Ovary (tissue), 9 donors: ENCODE measurements around the gene VSIG10L. TPM values are rescaled to one million over a fixed set of nuclear protein-coding genes. Genes with fewer than 3 reads are reported as not detected.

Experiments
- DNase-seq, 5 donors: peaks; one replicate each; pipeline ENCODE4 v3.0.0-alpha.2; 2019 to 2020
- H3K27ac ChIP-seq, 2 donors: fragments of 200-600 bp; one replicate each; pipeline versions ENCODE4 v1.5.1 to v1.8.0; 2019 to 2022
- H3K27me3 ChIP-seq: fragments of 200-600 bp; one replicate; pipeline ENCODE4 v1.8.0; 2022
- H3K36me3 ChIP-seq: fragments of 200-600 bp; sonication (generic); one replicate; pipeline ENCODE4 v1.5.1; 2019
- H3K4me1 ChIP-seq: one replicate; pipeline ENCODE4 v1.8.1; 2013; ENCODE audit warnings: mild to moderate bottlenecking, moderate library complexity; ENCODE audit not compliant: insufficient read depth
- H3K4me3 ChIP-seq: fragments of 200-600 bp; sonication (generic); one replicate; pipeline ENCODE4 v1.5.1; 2017
- H3K9me3 ChIP-seq, 2 donors: fragments of 200-600 bp in 1 of 2; sonication (generic) in 1 of 2; one replicate each; pipeline versions ENCODE4 v1.5.1 to v1.8.1; 2013 to 2019; ENCODE audit warnings: mild to moderate bottlenecking in 1 of 2, moderate library complexity in 1 of 2
- EP300 ChIP-seq: sonication (generic); formaldehyde crosslinking; IDR thresholded peaks from one replicate; pipeline ENCODE4 v1.6.1; 2017; ENCODE audit warnings: antibody characterized with exemption
- POLR2A ChIP-seq: fragments of 450-650 bp; IDR thresholded peaks from one replicate; pipeline ENCODE4 v1.6.1; 2017; ENCODE audit warnings: antibody characterized with exemption, mild to moderate bottlenecking, moderate library complexity
- WGBS, 3 donors: extraction: QIAGEN DNeasy Blood & Tissue Kit in 1 of 3; methylation state at CpG; one replicate each; pipeline versions ENCODE4 v1.1.5 to v1.1.7; 2013 to 2017; 5-methylcytosine and 5-hydroxymethylcytosine counted together
- intact Hi-C, 4 donors: fragments of 100-400 bp; cut with DNase I; formaldehyde crosslinking; loops; one replicate each; pipeline versions ENCODE4 v1.11.0 to v1.15.1; 2022 to 2023
- polyA plus RNA-seq, 2 donors: library from polyadenylated mRNA; stranded (reverse); fragments of 200-250 nt in 1 of 2; fragments of 350-450 nt in 1 of 2; fragmentation: Illumina TruSeq in 1 of 2; extraction: RNeasy Lipid Tissue Mini Kit (QIAGEN cat#74804) in 1 of 2; gene quantifications; one replicate each; pipeline ENCODE4 v1.2.3, GENCODE V29; 2013 to 2014
- total RNA-seq, 7 donors: library from RNA; depleted of rRNA in 2 of 7; stranded (reverse); fragments of >200 nt in 2 of 7; fragmentation: NEBNext Ultra II Directional in 3 of 7; extraction: Animal tissue kit (Norgen Biotek cat#: 25700) in 3 of 7; gene quantifications; one replicate each; pipeline versions ENCODE4 v1.1.0 to v1.2.4, GENCODE V29; 2016 to 2023
- TF ChIP-seq, protein P1 (sequence below), 3 donors: fragments of 450-650 bp in 2 of 3; fragments of 200-600 bp in 1 of 3; IDR thresholded peaks; one replicate each; pipeline versions ENCODE4 v1.5.1 to v1.8.0; 2016 to 2022; ENCODE audit warnings: antibody characterized with exemption in 3 of 3, mild to moderate bottlenecking in 1 of 3
- donor health status: DM: no; HTN: no; CAD: no; lungs with moderate emphysema.
- donor health status: DM: no; HTN: no; CAD: no.
- donor health status: Bipolar disorder and iron deficiency.
- donor health status: DM: yes; HTN: yes; CAD: no.
- donor health status: DM: no; HTN: no; CAD: no.
- donor health status: DM: yes; HTN: yes; CAD: no.

The VSIG10L gene
- total and polyA plus RNA-seq, 9 donors: 1.8 to 8.1 (median 5.4) TPM

DNA sequence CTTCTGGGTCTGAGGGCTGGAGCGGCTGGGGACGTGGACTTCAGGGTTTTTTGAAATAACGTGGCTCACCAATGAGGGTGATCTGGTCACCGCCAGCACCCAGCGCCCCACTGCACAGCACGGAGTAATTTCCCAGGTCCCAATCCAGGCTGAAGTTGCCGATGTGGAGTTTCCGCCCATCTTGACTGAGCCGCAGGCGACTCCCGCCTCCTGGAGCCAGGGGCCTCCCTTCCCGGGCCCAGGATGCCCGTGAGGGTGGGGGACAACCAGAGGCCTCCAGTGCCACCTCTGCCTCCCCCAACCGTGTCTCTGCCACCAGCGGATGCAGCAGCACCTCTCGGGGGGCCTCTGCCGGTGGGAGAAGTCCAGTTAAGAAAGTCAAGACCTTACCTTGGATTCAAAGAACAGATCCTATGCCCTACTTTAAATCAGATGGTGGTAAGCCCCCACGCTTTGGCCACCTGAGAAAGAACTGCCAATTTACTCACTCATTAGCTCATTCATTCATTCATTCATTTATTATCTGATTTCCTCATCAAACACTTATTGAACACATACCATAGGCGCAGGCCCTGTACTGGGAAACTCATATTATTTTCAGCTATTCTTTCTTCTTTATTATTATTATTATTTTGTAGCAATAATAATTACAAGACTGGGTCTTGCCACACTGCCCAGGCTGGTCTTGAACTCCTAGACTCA, 3.9 kb downstream of the VSIG10L start:
- H3K4me3 ChIP-seq: no peak overlapping the region
- TF ChIP-seq POLR2A (no peak), EP300 (no peak)
- TF ChIP-seq, protein P1, sequence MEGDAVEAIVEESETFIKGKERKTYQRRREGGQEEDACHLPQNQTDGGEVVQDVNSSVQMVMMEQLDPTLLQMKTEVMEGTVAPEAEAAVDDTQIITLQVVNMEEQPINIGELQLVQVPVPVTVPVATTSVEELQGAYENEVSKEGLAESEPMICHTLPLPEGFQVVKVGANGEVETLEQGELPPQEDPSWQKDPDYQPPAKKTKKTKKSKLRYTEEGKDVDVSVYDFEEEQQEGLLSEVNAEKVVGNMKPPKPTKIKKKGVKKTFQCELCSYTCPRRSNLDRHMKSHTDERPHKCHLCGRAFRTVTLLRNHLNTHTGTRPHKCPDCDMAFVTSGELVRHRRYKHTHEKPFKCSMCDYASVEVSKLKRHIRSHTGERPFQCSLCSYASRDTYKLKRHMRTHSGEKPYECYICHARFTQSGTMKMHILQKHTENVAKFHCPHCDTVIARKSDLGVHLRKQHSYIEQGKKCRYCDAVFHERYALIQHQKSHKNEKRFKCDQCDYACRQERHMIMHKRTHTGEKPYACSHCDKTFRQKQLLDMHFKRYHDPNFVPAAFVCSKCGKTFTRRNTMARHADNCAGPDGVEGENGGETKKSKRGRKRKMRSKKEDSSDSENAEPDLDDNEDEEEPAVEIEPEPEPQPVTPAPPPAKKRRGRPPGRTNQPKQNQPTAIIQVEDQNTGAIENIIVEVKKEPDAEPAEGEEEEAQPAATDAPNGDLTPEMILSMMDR (IDR thresholded peaks at IDR 0.05): no peak
- H3K27ac ChIP-seq: no peak overlapping the region
- intact Hi-C loops: loop anchor here in 3 of 4 donors (5.0 to 10.0 kb wide), 4 partner anchors 97 to 319 kb away; no protein-coding TSS in a partner anchor
- no peaks in the 10 kb centered on the region for H3K27me3 ChIP-seq
- no peaks in the 10 kb centered on the region for H3K9me3 ChIP-seq
- H3K36me3 ChIP-seq: no peaks in the 10 kb centered on the region
- WGBS, 3 donors: 70 to 73% (median 73%) methylated on average over 18 to 19 of the region's 19 CpGs
- peaks cover 2% of the 10 kb centered on the region for H3K4me1 ChIP-seq
- peak in 1 of 5 donors; percentile 37 for DNase-seq

DNA sequence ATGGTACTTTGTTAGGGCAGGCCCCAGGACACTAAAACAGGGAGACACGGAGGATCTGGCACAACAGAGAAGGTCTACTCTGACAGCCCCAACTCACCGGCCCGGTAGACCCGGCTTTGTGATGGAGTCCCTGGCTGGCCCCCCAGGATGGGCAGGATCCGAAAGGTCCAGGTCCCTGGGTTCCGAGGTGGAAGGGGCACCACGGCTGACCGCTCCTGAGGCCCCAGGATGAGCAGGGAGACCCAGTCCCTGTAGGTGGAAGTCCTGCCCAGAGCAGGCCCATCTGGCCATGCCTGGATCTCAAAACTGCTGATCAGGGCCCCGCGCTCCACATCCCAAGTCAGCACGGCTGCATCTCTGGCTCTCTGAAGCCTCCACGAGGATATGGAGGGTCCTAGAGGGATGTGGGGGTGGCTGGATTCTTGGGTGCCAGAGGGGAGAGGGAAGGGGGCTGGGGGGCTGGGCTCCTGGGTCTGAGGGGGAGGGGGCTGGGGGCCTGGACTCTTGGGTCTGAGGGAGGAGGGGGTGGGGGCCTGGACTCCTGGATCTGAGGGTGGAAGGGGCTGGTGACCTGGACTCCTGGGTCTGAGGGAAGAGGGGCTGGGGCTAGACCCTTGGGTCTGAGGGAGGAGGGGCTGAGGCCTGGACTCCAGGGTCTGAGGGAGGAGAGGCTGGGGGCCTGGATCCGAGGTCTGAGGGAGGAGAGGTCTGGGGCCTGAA, 4.6 kb downstream of the VSIG10L start:
- no peak for TF ChIP-seq POLR2A
- TF ChIP-seq EP300: no peak
- Histone ChIP-seq H3K27me3 (no peaks in the 10 kb centered on the region), H3K27ac (no peak overlapping the region), H3K9me3 (no peaks in the 10 kb centered on the region), H3K36me3 (no peaks in the 10 kb centered on the region), H3K4me1 (peaks cover 2% of the 10 kb centered on the region), H3K4me3 (no peak overlapping the region)
- intact Hi-C loops: loop anchor here in 3 of 4 donors (5.0 to 10.0 kb wide), 4 partner anchors 98 to 320 kb away; no protein-coding TSS in a partner anchor
- 91 to 94% (median 93%) methylated on average over 13 of the region's 13 CpGs for WGBS, 3 donors
- no peak for DNase-seq

DNA sequence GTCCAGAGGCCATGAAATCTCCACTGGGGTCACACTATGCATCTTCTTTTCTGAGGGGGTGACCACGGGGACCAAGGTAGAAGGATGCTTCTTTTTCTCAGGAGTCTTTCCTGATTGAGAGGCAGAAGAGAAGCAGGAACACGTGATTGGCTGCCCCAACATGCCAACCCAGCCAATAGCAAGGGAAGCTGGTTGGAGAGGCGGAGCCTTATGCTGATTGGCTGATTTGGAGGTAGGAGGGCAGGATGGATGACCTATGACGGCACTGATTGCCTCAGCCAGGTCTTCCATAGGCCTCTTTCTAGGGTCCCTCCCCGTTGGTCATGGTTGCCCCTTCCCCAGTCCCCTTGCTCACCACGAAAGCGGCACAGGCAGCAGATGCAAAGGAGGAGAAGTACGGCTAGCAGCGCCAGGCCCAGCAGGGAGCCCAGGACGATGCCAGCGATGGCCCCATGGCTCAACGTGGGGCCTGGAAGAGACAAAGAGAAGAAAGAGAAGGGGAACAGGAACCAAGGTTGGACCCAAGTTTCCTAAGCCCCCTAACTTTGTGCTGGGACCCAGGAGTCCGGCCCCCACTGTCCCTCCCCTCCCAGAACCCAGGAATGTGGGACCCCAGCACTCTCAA, 8.0 kb downstream of the VSIG10L start:
- no peak for DNase-seq
- Histone ChIP-seq H3K4me1 (no peaks in the 10 kb centered on the region), H3K9me3 (no peaks in the 10 kb centered on the region), H3K27ac (no peak overlapping the region), H3K36me3 (no peaks in the 10 kb centered on the region), H3K4me3 (no peak overlapping the region), H3K27me3 (no peaks in the 10 kb centered on the region)
- 89 to 93% (median 91%) methylated on average over 13 of the region's 13 CpGs for WGBS, 3 donors
- intact Hi-C loops: loop anchor here in 1 of 4 donors (10.0 kb wide), 2 partner anchors 101 to 261 kb away; no protein-coding TSS in a partner anchor
- TF ChIP-seq EP300: no peak
- TF ChIP-seq, protein P1 (IDR thresholded peaks at IDR 0.05): no peak
- no peak for TF ChIP-seq POLR2A

DNA sequence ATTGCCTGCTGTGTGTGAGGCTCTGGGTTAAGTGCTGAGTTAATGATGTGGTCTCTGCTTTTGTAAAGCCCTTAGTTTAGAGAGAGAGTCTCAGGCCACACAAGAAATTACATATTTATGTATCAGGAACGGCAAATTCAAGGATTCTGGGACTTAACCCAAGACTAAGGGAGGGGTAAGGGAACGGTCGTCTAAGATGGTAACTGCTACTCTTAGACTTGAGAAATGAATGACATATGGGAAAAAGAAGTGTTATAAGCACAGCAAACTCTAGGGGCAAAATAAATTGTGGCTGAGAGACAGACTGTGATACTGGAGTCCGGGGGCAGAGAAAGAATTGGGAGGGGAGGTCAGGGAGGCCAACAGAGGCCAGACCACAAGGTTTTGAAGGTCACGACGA, 10.2 kb downstream of the VSIG10L start:
- TF ChIP-seq, protein P1 (IDR thresholded peaks at IDR 0.05): no peak
- TF ChIP-seq POLR2A (no peak), EP300 (no peak)
- Histone ChIP-seq H3K4me1 (peaks cover 2% of the 10 kb centered on the region), H3K36me3 (no peaks in the 10 kb centered on the region), H3K9me3 (no peaks in the 10 kb centered on the region), H3K4me3 (no peak overlapping the region), H3K27ac (no peak overlapping the region), H3K27me3 (no peaks in the 10 kb centered on the region)
- WGBS, 3 donors: 74 to 83% (median 82%) methylated on average over 6 of the region's 6 CpGs
- no peak for DNase-seq
- intact Hi-C loops: loop anchor here in 1 of 4 donors (10.0 kb wide), 2 partner anchors 103 to 263 kb away; no protein-coding TSS in a partner anchor
